Muscle layer of colon (tissue), 2 donors: Measurements from ENCODE around the gene ROBO3.

Experiments
- H3K27ac ChIP-seq: one replicate; pipeline ENCODE4 v1.7.0; 2013; ENCODE audit warnings: low read depth, mild to moderate bottlenecking, low read length, moderate library complexity
- H3K27me3 ChIP-seq, 2 donors: one replicate each; pipeline ENCODE4 v1.7.0; 2013; ENCODE audit warnings: low read length in 2 of 2, mild to moderate bottlenecking in 2 of 2; ENCODE audit not compliant: insufficient read depth in 2 of 2, control insufficient read depth in 1 of 2
- H3K36me3 ChIP-seq: one replicate; pipeline ENCODE4 v1.7.0; 2013; ENCODE audit warnings: mild to moderate bottlenecking, low read length; ENCODE audit not compliant: insufficient read depth
- H3K4me1 ChIP-seq: one replicate; pipeline ENCODE4 v1.7.0; 2013; ENCODE audit warnings: mild to moderate bottlenecking, low read length; ENCODE audit not compliant: insufficient read depth
- H3K4me3 ChIP-seq, 2 donors: one replicate each; pipeline ENCODE4 v1.7.0; 2013; ENCODE audit warnings: low read length in 2 of 2, low read depth in 1 of 2, mild to moderate bottlenecking in 1 of 2, moderate library complexity in 1 of 2
- H3K9ac ChIP-seq: one replicate; pipeline ENCODE4 v1.7.0; 2013; ENCODE audit warnings: low read length
- H3K9me3 ChIP-seq: one replicate; pipeline ENCODE4 v1.7.0; 2013; ENCODE audit warnings: mild to moderate bottlenecking, low read length
- donor health status: abdominal sarcoma.
- donor health status: Adenocarcinoma of cecum.

ROBO3 gene

DNA sequence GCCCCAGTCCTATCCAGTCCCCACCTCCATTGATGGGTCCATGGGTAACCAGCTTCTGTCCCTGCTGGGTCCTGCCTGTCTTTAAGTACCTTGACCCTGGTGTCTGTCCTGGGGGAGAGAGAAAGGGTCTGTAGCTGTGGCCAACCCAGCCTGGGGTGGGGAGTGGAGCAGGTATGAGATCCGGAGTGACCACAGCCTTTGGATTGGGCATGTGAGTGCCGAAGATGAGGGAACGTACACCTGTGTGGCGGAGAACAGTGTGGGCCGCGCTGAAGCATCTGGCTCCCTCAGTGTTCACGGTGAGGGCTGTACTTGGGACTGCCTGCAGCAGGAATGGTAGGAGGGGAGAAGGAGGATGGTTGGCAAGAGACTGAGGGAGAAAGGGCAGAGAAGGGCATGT is 5.2 kb downstream of the ROBO3 start:
- Histone ChIP-seq H3K4me3 (no peak overlapping the region), H3K4me1 (peaks cover 11% of the 10 kb centered on the region), H3K27me3 (peaks cover 51 to 82% of the 10 kb centered on the region in 2 donors), H3K9ac (no peak overlapping the region), H3K27ac (no peak overlapping the region), H3K36me3 (no peaks in the 10 kb centered on the region), H3K9me3 (no peaks in the 10 kb centered on the region)

DNA sequence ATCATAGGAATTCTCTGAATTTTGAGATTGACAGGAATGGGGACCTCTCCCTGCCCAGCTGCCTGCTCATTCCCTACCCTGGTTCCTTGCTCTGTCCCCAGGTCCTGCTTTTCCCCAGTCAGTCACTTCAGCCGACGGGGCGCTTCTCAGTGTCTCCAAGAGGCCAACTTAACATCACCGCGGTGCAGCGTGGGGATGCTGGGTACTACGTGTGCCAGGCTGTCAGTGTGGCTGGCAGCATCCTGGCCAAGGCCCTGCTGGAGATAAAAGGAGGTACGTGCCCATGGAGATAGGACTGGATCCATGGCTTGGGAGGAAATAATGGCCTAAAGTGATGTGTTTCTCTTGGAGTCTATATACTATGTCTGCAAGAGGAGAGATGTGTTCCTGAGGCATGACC is 7.0 kb downstream of the ROBO3 start:
- no peaks in the 10 kb centered on the region for H3K36me3 ChIP-seq
- peaks cover 7% of the 10 kb centered on the region for H3K4me1 ChIP-seq
- H3K27me3 ChIP-seq: peaks cover 35 to 64% of the 10 kb centered on the region in 2 donors
- no peak overlapping the region for H3K27ac ChIP-seq
- H3K9ac ChIP-seq: no peak overlapping the region
- H3K4me3 ChIP-seq: no peak overlapping the region
- H3K9me3 ChIP-seq: no peaks in the 10 kb centered on the region

DNA sequence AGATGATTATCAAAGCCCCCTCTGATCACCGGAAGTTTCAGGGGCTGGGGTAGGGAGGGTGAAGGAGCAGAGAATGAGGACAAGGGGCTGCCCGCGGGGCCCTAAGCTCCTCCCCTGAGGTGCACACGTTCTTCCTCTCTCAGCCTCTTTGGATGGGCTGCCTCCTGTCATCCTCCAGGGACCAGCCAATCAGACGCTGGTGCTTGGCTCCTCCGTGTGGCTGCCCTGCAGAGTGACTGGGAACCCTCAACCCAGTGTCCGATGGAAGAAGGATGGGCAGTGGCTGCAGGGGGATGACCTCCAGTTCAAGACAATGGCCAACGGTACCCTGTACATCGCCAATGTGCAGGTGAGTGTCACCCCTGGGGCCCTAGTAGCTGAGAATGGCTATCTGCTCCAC is 7.5 kb downstream of the ROBO3 start:
- no peak overlapping the region for H3K9ac ChIP-seq
- H3K4me3 ChIP-seq: no peak overlapping the region
- no peaks in the 10 kb centered on the region for H3K36me3 ChIP-seq
- H3K27me3 ChIP-seq: peaks cover 31 to 59% of the 10 kb centered on the region in 2 donors
- peaks cover 11% of the 10 kb centered on the region for H3K4me1 ChIP-seq
- no peak overlapping the region for H3K27ac ChIP-seq
- no peaks in the 10 kb centered on the region for H3K9me3 ChIP-seq

DNA sequence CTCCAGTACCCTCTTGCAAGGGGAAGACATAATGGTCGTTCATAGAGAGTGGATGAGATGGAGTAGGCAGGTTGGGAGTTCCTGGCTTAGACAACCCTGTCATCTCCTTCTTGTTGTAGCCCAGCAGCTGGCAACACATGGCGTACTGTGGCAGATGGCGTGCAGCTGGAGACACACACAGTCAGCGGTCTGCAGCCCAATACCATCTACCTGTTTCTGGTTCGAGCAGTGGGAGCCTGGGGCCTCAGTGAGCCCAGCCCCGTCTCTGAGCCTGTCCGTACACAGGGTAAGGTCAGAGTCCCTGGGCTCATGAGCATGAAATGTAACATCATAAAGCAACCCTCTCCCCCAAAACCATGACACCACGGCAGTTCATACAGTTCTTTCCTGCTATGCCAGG is 8.7 kb downstream of the ROBO3 start:
- Histone ChIP-seq H3K27ac (no peak overlapping the region), H3K4me3 (no peak overlapping the region), H3K36me3 (no peaks in the 10 kb centered on the region), H3K9ac (no peak overlapping the region), H3K9me3 (no peaks in the 10 kb centered on the region), H3K4me1 (peaks cover 18% of the 10 kb centered on the region), H3K27me3 (peaks cover 20 to 47% of the 10 kb centered on the region in 2 donors)

DNA sequence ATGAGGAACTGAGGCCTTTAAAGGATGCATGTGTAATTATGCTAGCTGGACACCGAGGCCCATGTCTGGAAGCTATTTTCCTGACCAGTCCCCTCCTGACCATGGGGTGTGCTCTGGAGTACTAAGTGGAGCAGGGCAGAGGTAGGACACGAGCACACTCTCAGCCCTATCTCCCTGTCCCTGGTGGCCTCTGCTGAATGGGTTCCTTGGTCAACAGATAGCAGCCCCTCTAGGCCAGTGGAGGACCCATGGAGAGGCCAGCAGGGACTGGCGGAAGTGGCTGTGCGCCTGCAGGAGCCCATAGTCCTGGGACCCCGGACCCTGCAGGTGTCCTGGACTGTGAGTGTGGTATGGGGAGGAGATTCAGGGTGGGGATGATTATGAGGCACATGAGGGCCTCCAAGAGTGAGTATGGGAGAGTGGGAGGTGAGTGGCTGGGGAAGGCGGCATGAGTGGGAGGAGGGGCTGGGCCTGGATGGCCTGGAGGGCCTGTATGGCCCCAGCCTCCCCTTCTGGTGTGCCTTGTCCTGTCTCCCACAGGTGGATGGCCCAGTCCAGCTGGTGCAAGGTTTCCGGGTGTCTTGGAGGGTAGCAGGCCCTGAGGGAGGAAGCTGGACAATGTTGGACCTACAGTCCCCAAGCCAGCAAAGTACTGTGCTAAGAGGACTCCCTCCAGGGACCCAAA is 9.5 kb downstream of the ROBO3 start:
- H3K9me3 ChIP-seq: no peaks in the 10 kb centered on the region
- no peaks in the 10 kb centered on the region for H3K36me3 ChIP-seq
- peaks cover 12 to 40% of the 10 kb centered on the region in 2 donors for H3K27me3 ChIP-seq
- H3K4me3 ChIP-seq: no peak overlapping the region
- no peak overlapping the region for H3K9ac ChIP-seq
- H3K4me1 ChIP-seq: peaks cover 18% of the 10 kb centered on the region
- no peak overlapping the region for H3K27ac ChIP-seq

DNA sequence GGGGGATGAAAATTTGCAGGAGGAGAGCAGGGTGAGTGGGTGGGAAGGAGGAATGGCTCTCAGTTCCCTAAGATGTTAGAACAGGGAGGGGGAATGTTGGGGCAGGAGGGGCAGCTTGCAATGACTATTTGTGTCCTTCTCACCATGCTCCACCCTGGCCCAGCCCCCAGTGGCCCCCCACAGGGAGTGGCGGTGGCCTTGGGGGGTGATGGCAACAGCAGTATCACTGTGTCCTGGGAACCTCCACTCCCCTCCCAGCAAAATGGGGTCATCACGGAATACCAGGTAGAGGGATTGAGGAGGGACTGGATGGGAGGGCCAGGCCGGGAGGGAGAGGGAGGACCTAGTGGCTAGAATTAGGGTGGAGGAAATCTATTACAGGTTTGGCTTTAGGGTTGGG is 10.2 kb downstream of the ROBO3 start:
- peaks cover 7 to 33% of the 10 kb centered on the region in 2 donors for H3K27me3 ChIP-seq
- H3K9ac ChIP-seq: no peak overlapping the region
- no peak overlapping the region for H3K27ac ChIP-seq
- H3K4me1 ChIP-seq: peaks cover 18% of the 10 kb centered on the region
- peak overlapping the region in 1 of 2 donors; percentile 77 for H3K4me3 ChIP-seq
- H3K9me3 ChIP-seq: no peaks in the 10 kb centered on the region
- H3K36me3 ChIP-seq: no peaks in the 10 kb centered on the region

DNA sequence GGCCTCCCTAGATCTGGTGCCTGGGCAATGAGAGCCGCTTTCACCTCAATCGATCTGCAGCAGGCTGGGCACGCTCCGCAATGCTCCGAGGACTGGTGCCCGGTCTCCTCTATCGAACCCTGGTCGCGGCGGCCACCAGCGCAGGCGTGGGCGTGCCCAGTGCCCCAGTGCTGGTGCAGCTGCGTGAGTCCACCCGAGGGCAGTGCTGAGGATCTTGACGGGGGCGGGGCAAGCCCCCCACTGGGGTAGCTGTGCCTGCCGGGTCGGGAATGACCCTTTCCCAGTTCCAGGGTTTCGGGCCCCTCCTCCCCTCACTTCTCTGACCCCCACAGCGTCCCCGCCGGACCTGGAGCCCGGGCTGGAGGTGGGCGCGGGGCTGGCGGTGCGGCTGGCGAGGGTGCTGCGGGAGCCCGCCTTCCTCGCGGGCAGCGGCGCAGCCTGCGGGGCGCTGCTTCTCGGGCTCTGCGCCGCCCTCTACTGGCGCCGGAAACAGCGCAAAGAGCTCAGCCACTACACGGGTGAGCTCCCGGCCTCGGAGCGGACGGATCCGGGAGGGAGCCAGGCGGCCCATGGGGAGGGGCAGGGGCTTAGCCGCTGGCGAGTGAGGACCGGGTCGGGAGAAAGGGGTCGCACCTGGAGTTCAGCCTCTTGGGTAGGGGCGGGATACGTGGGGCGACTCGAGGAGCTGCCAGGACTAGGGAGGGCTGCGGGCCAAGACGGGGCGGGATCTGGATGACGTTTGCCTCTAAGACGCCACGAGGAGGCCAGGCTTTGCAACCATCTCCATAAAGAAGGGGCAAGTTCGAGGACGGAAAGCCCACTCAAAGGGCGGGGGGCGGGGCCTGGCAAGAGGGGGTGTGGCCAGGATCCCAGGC is 10.9 kb downstream of the ROBO3 start:
- peaks cover 0 to 26% of the 10 kb centered on the region in 2 donors for H3K27me3 ChIP-seq
- peak overlapping the region; percentile 77 to 90 for H3K4me3 ChIP-seq
- peaks cover 18% of the 10 kb centered on the region for H3K4me1 ChIP-seq
- H3K9ac ChIP-seq: peak overlapping the region; percentile 69
- H3K27ac ChIP-seq: peak overlapping the region; percentile 93
- no peaks in the 10 kb centered on the region for H3K9me3 ChIP-seq
- H3K36me3 ChIP-seq: no peaks in the 10 kb centered on the region

DNA sequence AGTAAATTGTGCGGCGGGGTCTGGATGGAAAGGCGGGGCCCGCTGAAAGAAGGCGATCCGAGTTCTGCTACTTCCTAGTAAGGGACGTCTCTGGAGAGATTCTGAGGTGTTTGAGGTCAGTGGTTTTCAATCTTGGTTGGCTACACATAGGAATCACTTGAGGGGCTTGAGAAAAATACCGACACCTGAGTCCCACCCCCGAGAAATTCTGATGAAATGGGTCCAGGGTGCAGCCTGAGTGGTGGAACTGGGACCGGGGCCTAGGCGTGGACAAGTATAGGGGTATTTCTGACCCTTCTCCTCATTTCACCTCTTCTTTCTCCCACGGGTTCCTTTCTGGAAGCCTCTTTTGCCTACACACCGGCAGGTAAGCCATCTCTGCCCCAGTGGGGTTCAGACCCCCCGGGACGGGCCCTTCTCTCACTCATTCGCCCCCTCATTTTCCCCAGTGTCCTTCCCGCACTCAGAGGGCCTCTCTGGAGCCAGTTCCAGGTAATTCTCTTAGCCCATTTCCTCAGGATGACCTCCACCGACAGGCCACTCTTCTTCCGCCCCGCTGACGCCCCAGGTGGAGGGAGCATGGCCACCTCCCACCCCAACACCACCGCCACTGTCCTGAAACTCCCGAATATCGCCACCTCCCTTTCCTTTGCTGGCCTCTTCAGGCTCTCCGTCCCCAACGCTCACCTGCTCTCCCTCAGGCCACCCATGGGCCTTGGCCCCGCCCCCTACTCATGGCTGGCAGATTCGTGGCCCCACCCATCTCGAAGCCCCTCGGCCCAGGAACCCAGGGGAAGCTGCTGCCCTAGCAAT is 11.8 kb downstream of the ROBO3 start:
- peak overlapping the region; percentile 77 to 90 for H3K4me3 ChIP-seq
- H3K36me3 ChIP-seq: no peaks in the 10 kb centered on the region
- no peaks in the 10 kb centered on the region for H3K9me3 ChIP-seq
- H3K4me1 ChIP-seq: peaks cover 18% of the 10 kb centered on the region
- peak overlapping the region; percentile 93 for H3K27ac ChIP-seq
- peaks cover 0 to 26% of the 10 kb centered on the region in 2 donors for H3K27me3 ChIP-seq
- H3K9ac ChIP-seq: peak overlapping the region; percentile 69

DNA sequence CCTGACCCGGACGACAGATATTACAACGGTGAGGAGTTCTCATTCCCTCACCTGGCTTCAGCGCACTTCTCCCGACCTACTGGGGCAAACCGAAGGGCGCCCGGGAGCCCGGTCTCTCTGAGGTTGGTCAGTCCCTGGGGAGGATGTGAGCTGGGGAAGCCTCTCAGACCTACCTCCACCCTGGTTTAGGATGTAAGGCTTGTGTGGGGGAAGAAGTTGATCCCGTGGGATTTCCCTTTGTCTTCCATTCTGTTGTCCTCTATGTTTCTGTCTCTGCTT is 12.3 kb downstream of the ROBO3 start:
- H3K27me3 ChIP-seq: peaks cover 0 to 21% of the 10 kb centered on the region in 2 donors
- H3K9ac ChIP-seq: no peak overlapping the region
- H3K27ac ChIP-seq: no peak overlapping the region
- H3K4me1 ChIP-seq: peaks cover 18% of the 10 kb centered on the region
- H3K4me3 ChIP-seq: peak overlapping the region; percentile 77 to 90
- H3K36me3 ChIP-seq: no peaks in the 10 kb centered on the region
- no peaks in the 10 kb centered on the region for H3K9me3 ChIP-seq

DNA sequence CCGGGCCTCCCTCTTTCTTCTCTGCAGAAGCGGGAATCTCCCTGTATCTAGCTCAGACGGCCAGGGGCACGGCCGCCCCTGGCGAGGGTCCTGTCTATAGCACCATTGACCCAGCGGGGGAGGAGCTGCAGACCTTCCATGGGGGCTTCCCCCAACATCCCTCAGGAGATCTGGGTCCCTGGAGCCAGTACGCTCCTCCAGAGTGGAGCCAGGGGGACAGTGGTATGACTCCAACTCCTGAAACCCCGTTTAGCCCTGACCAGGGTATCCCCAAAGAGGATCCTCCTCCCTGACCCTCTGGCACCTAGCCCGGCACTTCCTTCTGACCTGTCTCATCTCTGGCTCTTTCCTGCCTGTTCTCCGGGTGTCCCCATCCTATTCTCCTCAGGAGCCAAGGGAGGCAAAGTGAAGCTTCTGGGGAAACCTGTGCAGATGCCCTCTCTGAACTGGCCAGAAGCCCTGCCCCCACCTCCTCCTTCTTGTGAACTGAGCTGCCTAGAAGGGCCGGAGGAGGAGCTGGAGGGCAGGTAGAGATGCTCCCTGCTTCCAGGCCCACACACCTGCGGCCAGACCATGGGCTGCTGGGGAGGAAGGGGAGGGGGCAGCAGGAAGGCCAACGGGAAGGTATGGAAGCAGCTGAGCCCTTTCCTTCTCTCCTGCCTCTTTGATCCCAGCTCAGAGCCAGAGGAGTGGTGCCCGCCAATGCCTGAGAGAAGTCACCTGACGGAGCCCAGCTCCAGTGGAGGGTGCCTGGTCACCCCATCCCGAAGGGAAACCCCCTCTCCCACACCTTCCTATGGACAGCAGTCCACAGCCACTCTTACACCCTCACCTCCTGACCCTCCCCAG is 12.9 kb downstream of the ROBO3 start:
- Histone ChIP-seq H3K9ac (no peak overlapping the region), H3K4me1 (peaks cover 22% of the 10 kb centered on the region), H3K36me3 (no peaks in the 10 kb centered on the region), H3K27me3 (peaks cover 0 to 17% of the 10 kb centered on the region in 2 donors), H3K9me3 (no peaks in the 10 kb centered on the region), H3K4me3 (no peak overlapping the region), H3K27ac (no peak overlapping the region)
